H9 (cell line): Measurements from ENCODE around the gene KSR1. TPM values are rescaled to one million over a fixed set of nuclear protein-coding genes. Genes with fewer than 3 reads are reported as not detected.
A peak's percentile ranks its signal among the peaks of the same experiment; 100 is the strongest.

Source experiments
- DNase-seq: peaks from one replicate; pipeline ENCODE4 v3.0.0-alpha.2; 2017
- H2AFZ ChIP-seq: one replicate; pipeline ENCODE4 v1.6.1; 2013; ENCODE audit warnings: mild to moderate bottlenecking, low read length, control low read depth, moderate library complexity
- H2AK5ac ChIP-seq: 2 replicates; pipeline ENCODE4 v1.6.1; 2013; ENCODE audit warnings: low read length, control low read depth, mixed read lengths; ENCODE audit not compliant: insufficient read length
- H2BK120ac ChIP-seq: one replicate; pipeline ENCODE4 v1.6.1; 2013; ENCODE audit warnings: low read depth, mild to moderate bottlenecking, low read length, control low read depth, inconsistent platforms; ENCODE audit not compliant: poor library complexity, severe bottlenecking
- H2BK12ac ChIP-seq: 2 replicates; pipeline ENCODE4 v1.6.1; 2013; ENCODE audit warnings: low read length, control low read depth, mixed read lengths, low read depth; ENCODE audit not compliant: insufficient read length
- H2BK15ac ChIP-seq: 2 replicates; pipeline ENCODE4 v1.6.1; 2013; ENCODE audit warnings: low read depth, low read length, control low read depth
- H2BK20ac ChIP-seq: one replicate; pipeline ENCODE4 v1.6.1; 2013; ENCODE audit warnings: low read depth, mild to moderate bottlenecking, low read length, control low read depth, inconsistent platforms; ENCODE audit not compliant: poor library complexity, severe bottlenecking
- H2BK5ac ChIP-seq: 2 replicates; pipeline ENCODE4 v1.6.1; 2013; ENCODE audit warnings: low read length, control low read depth, mixed read lengths; ENCODE audit not compliant: insufficient read length
- H3K14ac ChIP-seq: 2 replicates; pipeline ENCODE4 v1.6.1; 2013; ENCODE audit warnings: low read length, control low read depth; ENCODE audit not compliant: insufficient read depth
- H3K18ac ChIP-seq: 2 replicates; pipeline ENCODE4 v1.6.1; 2013; ENCODE audit warnings: low read depth, mild to moderate bottlenecking, mixed read lengths, low read length, control low read depth; ENCODE audit not compliant: insufficient read length
- H3K23ac ChIP-seq: 2 replicates; pipeline ENCODE4 v1.6.1; 2013; ENCODE audit warnings: low read length, control low read depth, mixed read lengths, low read depth; ENCODE audit not compliant: insufficient read length
- H3K23me2 ChIP-seq: 2 replicates; pipeline ENCODE4 v1.6.1; 2013; ENCODE audit warnings: low read depth, mild to moderate bottlenecking, mixed read lengths, low read length, control low read depth; ENCODE audit not compliant: insufficient read length, poor library complexity, severe bottlenecking
- H3K27ac ChIP-seq: 2 replicates; pipeline ENCODE4 v1.5.1; 2013; ENCODE audit warnings: low read length, control low read depth, mixed read lengths, low read depth; ENCODE audit not compliant: insufficient read length
- H3K27me3 ChIP-seq: 2 replicates; pipeline ENCODE4 v1.6.1; 2013; ENCODE audit warnings: low read length, control low read depth, inconsistent platforms; ENCODE audit not compliant: insufficient read depth
- H3K4ac ChIP-seq: 2 replicates; pipeline ENCODE4 v1.6.1; 2013; ENCODE audit warnings: low read depth, mild to moderate bottlenecking, control low read depth, inconsistent platforms, low read length, moderate library complexity
- H3K4me1 ChIP-seq: 2 replicates; pipeline ENCODE4 v1.6.1; 2013; ENCODE audit warnings: low read length, control low read depth, inconsistent platforms; ENCODE audit not compliant: insufficient read depth
- H3K4me2 ChIP-seq: 2 replicates; pipeline ENCODE4 v1.6.1; 2013; ENCODE audit warnings: low read length, control low read depth, mixed read lengths; ENCODE audit not compliant: insufficient read length, insufficient read depth
- H3K56ac ChIP-seq: 2 replicates; pipeline ENCODE4 v1.6.1; 2013; ENCODE audit warnings: low read depth, mild to moderate bottlenecking, mixed read lengths, low read length, control low read depth; ENCODE audit not compliant: insufficient read length
- H3K79me1 ChIP-seq: 2 replicates; pipeline ENCODE4 v1.6.1; 2013; ENCODE audit warnings: low read depth, mild to moderate bottlenecking, moderate library complexity, low read length, control low read depth, inconsistent platforms; ENCODE audit not compliant: insufficient read depth, poor library complexity, severe bottlenecking
- H3K79me2 ChIP-seq: 2 replicates; pipeline ENCODE4 v1.6.1; 2013; ENCODE audit warnings: low read length, control low read depth, inconsistent platforms; ENCODE audit not compliant: insufficient read depth
- H3K9ac ChIP-seq: 2 replicates; pipeline ENCODE4 v1.6.1; 2013; ENCODE audit warnings: low read length, control low read depth, mixed read lengths; ENCODE audit not compliant: insufficient read length; ENCODE audit errors: extremely low read depth
- H3K9me3 ChIP-seq: one replicate; pipeline ENCODE4 v1.6.1; 2013; ENCODE audit warnings: low read depth, low read length, inconsistent platforms; ENCODE audit not compliant: control insufficient read depth
- H3T11ph ChIP-seq: one replicate; pipeline ENCODE4 v1.6.1; 2013; ENCODE audit warnings: mild to moderate bottlenecking, low read length, control low read depth, inconsistent platforms
- H4K20me1 ChIP-seq: one replicate; pipeline ENCODE4 v1.6.1; 2013; ENCODE audit not compliant: control insufficient read depth, insufficient read length, insufficient read depth
- H4K5ac ChIP-seq: 2 replicates; pipeline ENCODE4 v1.6.1; 2013; ENCODE audit warnings: low read depth, mild to moderate bottlenecking, mixed read lengths, low read length, control low read depth; ENCODE audit not compliant: insufficient read length
- H4K8ac ChIP-seq: replicated peaks from 2 replicates; pipeline ENCODE4 v1.6.1; 2013; ENCODE audit warnings: low read length, control low read depth, mixed read lengths, low read depth; ENCODE audit not compliant: insufficient read length
- H4K91ac ChIP-seq: 2 replicates; pipeline ENCODE4 v1.6.1; 2013; ENCODE audit warnings: low read depth, mild to moderate bottlenecking, moderate library complexity, mixed read lengths, low read length, control low read depth; ENCODE audit not compliant: insufficient read length
- H3K27ac Mint-ChIP-seq, 3 experiments: 2 replicates in 2 of 3; 3 replicates in 1 of 3; pipeline ENCODE4 v1.8.0; 2020 to 2021; ENCODE audit warnings: mixed read lengths in 3 of 3, mild to moderate bottlenecking in 1 of 3, moderate library complexity in 1 of 3
- H3K27me3 Mint-ChIP-seq: 2 replicates; pipeline ENCODE4 v1.8.0; 2021; ENCODE audit warnings: low read depth, mild to moderate bottlenecking, moderate library complexity, mixed read lengths
- H3K36me3 Mint-ChIP-seq, 3 experiments: 2 replicates in 2 of 3; 3 replicates in 1 of 3; pipeline ENCODE4 v1.8.0; 2020 to 2021; ENCODE audit warnings: low read depth in 3 of 3, mixed read lengths in 3 of 3; ENCODE audit not compliant: insufficient read depth in 1 of 3
- H3K4me1 Mint-ChIP-seq, 2 experiments: 2 replicates each; pipeline ENCODE4 v1.8.0; 2020; ENCODE audit warnings: mixed read lengths in 2 of 2
- H3K4me3 Mint-ChIP-seq, 2 experiments: 2 replicates in 1 of 2; 3 replicates in 1 of 2; pipeline ENCODE4 v1.8.0; 2020 to 2021; ENCODE audit warnings: mild to moderate bottlenecking in 2 of 2, mixed read lengths in 2 of 2, moderate library complexity in 1 of 2
- H3K9me3 Mint-ChIP-seq, 2 experiments: 2 replicates in 1 of 2; 3 replicates in 1 of 2; pipeline ENCODE4 v1.8.0; 2020; ENCODE audit warnings: mild to moderate bottlenecking in 2 of 2, mixed read lengths in 2 of 2, moderate library complexity in 1 of 2
- CTCF ChIP-seq: fragments of 200-600 bp; sonication (generic); conservative IDR thresholded peaks from 3 replicates; pipeline ENCODE4 v1.8.0; 2021; ENCODE audit warnings: antibody characterized with exemption, mild to moderate bottlenecking
- WGBS: extraction: QIAGEN DNeasy Blood & Tissue Kit; methylation state at CpG from one replicate; pipeline ENCODE4 v1.1.7; 2013; ENCODE audit warnings: missing lambda C conversion rate, low lambda C conversion rate, mixed read lengths; ENCODE audit not compliant: insufficient read length; ENCODE audit errors: extremely low coverage; 5-methylcytosine and 5-hydroxymethylcytosine counted together
- total RNA-seq: library from RNA; stranded (reverse); gene quantifications from 2 replicates; pipeline ENCODE4 v1.2.1, GENCODE V29; 2021

KSR1 gene
- total RNA-seq, 1 experiment from 2014 or later = 44.9 TPM

GRCh38 chr17:27585153-27585681 is 129.0 kb downstream of the KSR1 start:
- H2BK20ac ChIP-seq = no peak overlapping the region
- no peaks in the 10 kb centered on the region for H3K9me3 ChIP-seq
- peak overlapping the region in 1 of 3 experiments; percentile 28; a peak in 2 of 7 replicates for H3K27ac Mint-ChIP-seq
- no peak overlapping the region for H3T11ph ChIP-seq
- no peak overlapping the region for H2BK5ac ChIP-seq
- no peaks in the 10 kb centered on the region for H3K23me2 ChIP-seq
- no peak overlapping the region for H4K8ac ChIP-seq
- H3K79me2 ChIP-seq = no peaks in the 10 kb centered on the region
- no peak overlapping the region for H4K5ac ChIP-seq
- H4K20me1 ChIP-seq = no peaks in the 10 kb centered on the region
- no peaks in the 10 kb centered on the region for H3K27me3 ChIP-seq
- peaks cover 4 to 15% (median 13%) of the 10 kb centered on the region in 3 experiments for H3K36me3 Mint-ChIP-seq
- H3K23ac ChIP-seq = no peak overlapping the region
- no peak for TF ChIP-seq CTCF
- DNase-seq = no peak
- H3K18ac ChIP-seq = no peak overlapping the region
- no peaks in the 10 kb centered on the region; the same call in 1 of the 2 replicates for H3K27me3 Mint-ChIP-seq
- H3K79me1 ChIP-seq = no peaks in the 10 kb centered on the region
- no peak overlapping the region for H4K91ac ChIP-seq
- no peak overlapping the region for H3K9ac ChIP-seq
- no peak overlapping the region for H2BK12ac ChIP-seq
- H3K4ac ChIP-seq = no peak overlapping the region
- H3K4me1 Mint-ChIP-seq = peaks cover under 1 to 6% of the 10 kb centered on the region in 2 experiments; a peak in 3 of 4 replicates
- H3K56ac ChIP-seq = no peak overlapping the region
- H3K4me1 ChIP-seq = no peaks in the 10 kb centered on the region
- H3K9me3 Mint-ChIP-seq = no peaks in the 10 kb centered on the region
- H2AK5ac ChIP-seq = no peak overlapping the region
- H2BK120ac ChIP-seq = no peak overlapping the region
- no peak overlapping the region for H2BK15ac ChIP-seq
- no peak overlapping the region for H2AFZ ChIP-seq
- WGBS = no CpG with 5 or more reads among the region's 9 CpGs
- no peak overlapping the region for H3K4me3 Mint-ChIP-seq
- H3K4me2 ChIP-seq = no peak overlapping the region
- no peak overlapping the region for H3K14ac ChIP-seq
- no peak overlapping the region for H3K27ac ChIP-seq
